A673 (cell line): ENCODE results near the gene RRAS.

Experiments used
- EZH2 ChIP-seq: fragments of 200-600 bp; sonication (generic); IDR thresholded peaks from 2 replicates; pipeline ENCODE4 v1.6.1; 2017; ENCODE audit warnings: borderline replicate concordance, low read depth, mild to moderate bottlenecking, mixed read lengths, antibody characterized with exemption, low read length; ENCODE audit not compliant: poor library complexity, severe bottlenecking
- TF ChIP-seq, protein P1 (sequence below): fragments of 300-800, 200-600 bp; sonication (generic); conservative IDR thresholded peaks from 2 replicates; pipeline ENCODE4 v1.5.1; 2017; ENCODE audit warnings: low read depth, mild to moderate bottlenecking, antibody characterized with exemption, low read length, moderate library complexity, mixed read lengths

DNA sequence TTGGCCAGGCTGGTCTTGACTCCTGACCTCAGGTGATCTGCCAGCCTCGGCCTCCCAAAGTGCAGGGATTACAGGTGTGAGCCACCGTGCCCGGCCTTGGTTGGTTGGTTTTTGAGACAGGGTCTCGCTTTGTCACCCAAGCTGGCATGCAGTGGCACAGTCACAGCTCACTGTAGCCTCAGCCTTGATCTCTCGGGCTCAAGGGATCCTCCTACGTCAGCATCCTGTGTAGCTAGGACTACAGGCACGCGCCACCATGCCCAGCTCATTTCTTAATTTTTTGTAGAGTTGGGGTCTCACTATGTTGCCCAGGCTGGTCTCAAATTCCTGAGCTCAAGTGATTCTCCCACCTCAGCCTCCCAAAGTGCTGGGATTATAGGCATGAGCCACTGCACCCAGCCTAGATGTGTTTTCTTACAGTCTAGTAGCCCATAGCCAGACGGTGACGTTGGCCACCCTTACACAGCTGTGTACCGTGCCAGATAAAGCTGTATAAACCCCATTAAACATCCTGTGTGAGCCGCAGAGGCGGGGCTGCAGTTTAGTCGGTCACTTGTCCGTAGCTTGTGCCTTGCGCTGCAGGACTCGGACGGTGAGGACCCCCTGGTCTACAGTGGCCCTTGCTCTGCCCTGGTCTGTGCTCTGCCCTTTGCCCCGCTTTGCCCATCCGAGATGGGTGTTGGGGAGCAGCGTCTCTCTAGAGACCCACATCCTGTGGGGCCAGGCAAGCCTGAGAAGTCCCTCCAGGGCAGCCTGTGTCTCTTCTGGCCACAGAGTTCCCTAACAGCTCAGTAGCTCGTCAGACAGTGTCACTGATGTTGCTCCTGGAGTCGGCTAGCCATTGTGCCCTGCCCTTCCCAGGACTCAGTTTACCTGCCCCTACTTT lies 15.9 kb upstream of the RRAS start:
- TF ChIP-seq, protein P1, sequence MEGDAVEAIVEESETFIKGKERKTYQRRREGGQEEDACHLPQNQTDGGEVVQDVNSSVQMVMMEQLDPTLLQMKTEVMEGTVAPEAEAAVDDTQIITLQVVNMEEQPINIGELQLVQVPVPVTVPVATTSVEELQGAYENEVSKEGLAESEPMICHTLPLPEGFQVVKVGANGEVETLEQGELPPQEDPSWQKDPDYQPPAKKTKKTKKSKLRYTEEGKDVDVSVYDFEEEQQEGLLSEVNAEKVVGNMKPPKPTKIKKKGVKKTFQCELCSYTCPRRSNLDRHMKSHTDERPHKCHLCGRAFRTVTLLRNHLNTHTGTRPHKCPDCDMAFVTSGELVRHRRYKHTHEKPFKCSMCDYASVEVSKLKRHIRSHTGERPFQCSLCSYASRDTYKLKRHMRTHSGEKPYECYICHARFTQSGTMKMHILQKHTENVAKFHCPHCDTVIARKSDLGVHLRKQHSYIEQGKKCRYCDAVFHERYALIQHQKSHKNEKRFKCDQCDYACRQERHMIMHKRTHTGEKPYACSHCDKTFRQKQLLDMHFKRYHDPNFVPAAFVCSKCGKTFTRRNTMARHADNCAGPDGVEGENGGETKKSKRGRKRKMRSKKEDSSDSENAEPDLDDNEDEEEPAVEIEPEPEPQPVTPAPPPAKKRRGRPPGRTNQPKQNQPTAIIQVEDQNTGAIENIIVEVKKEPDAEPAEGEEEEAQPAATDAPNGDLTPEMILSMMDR, result no peak
- no peak for TF ChIP-seq EZH2
